Hepatic stellate cell (primary cell): ENCODE results near the gene CABP2.
"Not testable (repeated sequence)": the region's sequence is repeated elsewhere in the genome, so short reads cannot be mapped to it uniquely, and the experiment has no call there.

Experiments used
- DNase-seq: peaks from one replicate; pipeline ENCODE4 v3.0.0; 2011; ENCODE audit warnings: low spot score

Gene CABP2

DNA sequence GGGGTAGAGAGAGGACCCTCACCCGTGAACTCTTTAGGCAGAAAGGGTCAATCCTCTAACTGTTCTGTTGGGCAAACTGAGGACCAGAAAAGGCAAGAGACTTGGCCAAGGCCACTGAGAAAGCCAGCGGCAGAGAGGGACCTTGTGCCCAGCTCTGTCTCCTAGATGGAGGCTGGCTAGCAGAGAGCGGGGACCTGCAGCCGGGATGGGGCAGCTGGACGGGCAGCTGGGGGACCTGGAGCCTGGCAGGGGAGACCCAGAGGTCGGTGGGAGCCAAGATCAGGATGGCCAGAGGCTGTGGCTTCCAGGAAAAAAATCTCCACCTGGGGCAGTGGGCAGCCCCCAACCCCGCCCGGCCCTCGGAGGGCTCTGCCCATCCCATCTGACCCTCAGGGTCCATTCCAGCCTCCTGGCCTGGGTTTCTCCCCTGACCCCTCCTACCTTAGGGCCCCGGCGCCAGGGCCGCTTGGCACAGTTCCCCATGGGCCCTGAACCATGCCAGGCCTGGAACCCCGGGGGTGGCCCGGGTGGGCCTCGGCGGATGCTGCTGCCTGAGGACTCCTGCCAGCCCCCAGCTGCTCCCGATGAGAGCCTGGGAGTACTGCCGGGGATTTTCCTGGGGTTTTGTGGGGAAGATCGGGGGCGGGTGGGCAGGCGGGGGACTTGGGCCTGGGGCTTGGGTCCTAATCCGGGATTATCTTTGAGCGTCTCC, at the start of gene CABP2:
Gene CABP2 (minus strand): TSS at position 603 of the 712 bp plus-strand sequence. CDS start 120 bp downstream, at position 483.
- DNase-seq = no peak

DNA sequence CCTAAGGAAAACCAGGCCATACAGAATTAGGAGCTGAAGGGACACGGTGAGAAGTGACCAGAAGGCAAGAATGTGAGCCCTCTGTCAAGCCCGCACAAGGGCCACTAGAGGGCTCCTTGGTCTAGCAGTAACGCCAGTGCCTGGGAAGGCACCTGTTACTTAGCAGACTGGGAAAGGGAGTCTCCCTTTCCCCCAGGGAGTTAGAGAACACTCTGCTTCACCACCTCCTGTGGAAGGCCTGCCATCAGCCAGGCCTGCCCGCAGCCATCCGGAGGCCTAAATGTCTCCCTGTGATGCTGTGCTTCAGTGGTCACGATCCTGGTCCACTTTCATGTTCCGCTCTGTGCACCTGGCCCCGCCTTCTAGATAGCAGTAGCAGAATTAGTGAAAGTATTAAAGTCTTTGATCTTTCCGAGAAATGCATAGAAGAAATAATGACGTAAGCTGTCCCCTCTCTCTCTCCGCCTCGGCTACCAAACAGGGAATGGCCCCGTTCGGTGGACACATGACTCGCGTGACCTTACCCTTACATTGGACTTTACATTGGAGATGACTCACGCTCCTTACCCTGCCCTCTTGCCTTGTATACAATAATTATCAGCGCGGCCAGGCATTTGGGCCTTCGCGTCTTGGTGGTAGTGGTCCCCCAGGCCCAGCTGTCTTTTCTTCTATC, 49.6 kb upstream of the CABP2 start:
- no peak for DNase-seq

DNA sequence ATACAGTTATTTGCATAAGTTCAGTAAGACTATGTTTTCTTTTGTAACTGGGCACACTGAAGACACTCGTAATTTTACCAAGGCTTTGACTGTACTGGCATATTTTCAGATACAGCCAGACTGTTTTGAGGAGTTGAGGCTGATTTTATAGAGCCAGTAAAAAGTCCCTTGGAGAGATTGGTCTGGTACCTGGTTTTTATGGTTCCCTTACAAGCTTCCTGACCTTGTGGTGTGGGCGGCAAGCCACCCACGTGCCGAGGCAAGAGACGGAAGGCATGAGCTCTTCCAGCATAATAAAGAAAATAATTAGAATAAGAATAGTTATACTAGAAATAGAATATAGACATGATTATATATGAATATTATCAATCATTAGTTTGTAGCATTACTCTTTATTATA, 49.1 kb upstream of the CABP2 start:
- no peak for DNase-seq

GRCh38 chr11:67571443-67571842, 48.2 kb upstream of the CABP2 start:
- no peak for DNase-seq

GRCh38 chr11:67564230-67564629, 41.0 kb upstream of the CABP2 start:
- DNase-seq = no peak

GRCh38 chr11:67563705-67564114, 40.5 kb upstream of the CABP2 start:
- DNase-seq = peak; percentile 52

GRCh38 chr11:67562963-67563704, 39.9 kb upstream of the CABP2 start:
- DNase-seq = no peak

DNA sequence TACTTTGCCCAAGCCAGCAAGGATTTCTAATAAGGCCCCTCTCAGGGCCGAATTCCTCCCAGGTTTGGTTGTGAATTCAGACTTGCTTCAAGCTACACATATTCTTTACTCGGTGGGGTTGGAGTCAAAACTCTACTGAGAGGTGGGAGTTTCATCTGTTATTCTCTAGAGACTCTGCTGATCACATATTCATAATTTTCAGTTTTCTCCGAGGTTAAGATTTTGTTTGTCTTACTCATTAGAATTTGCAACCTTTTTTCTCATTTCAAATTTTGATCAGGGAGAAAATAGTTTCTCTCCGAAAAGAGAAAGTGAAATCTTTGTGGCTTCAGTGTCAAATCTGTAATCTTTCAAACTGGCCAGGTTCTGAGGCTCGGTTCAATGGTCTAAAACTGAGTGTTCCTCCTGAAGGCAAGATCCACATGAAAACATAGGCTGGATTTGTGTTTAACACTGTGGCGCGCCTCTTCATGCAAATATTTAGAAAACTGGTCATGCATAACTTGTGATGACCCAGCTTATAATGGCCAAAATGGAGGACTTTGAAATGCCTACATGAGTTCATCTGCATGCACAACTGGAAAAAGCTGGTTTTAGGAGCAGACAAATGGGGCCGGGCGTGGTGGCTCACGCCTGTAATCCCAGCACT, 38.8 kb upstream of the CABP2 start:
- no peak for DNase-seq

DNA sequence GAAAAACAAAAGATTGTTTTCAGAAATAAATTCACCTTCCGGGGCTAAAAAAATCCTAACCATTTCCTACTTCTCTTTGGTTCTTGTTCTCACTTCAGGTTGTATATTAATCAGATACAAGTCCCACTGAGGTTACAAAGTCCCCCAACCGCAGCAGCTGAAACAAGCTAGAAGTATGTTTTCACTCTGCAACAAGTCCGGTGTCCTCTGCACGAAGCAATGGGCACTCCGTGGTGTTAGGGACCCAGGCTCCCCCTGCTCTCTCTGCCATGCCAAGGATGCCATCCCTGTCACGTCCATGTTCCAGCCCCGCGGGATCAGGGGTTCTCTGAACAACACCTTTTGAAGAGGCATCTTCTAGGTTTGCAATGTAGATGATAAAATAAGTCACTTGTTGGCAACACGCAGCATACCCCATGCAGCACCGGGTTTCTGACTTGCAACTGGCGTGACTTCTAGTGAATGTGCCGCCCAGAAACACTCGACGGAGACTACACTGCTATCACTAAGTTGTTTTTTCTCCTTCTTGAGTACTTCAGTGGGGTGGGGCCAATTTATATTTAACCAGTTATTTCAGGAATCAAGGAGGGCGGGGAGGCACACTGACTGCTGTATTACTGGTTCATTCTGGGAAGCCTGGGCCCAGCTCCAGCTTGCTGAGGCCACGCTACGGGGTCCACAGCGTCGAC, 35.0 kb upstream of the CABP2 start:
- peak; percentile 45 for DNase-seq

- DNase-seq = no peak
These were observed 33.0 kb upstream of the CABP2 start for GRCh38 chr11:67556244-67556643.

- DNase-seq = not testable (repeated sequence)
These were observed 28.5 kb upstream of the CABP2 start for GRCh38 chr11:67551697-67552096.

GRCh38 chr11:67551127-67551526, 27.9 kb upstream of the CABP2 start:
- no peak for DNase-seq

DNA sequence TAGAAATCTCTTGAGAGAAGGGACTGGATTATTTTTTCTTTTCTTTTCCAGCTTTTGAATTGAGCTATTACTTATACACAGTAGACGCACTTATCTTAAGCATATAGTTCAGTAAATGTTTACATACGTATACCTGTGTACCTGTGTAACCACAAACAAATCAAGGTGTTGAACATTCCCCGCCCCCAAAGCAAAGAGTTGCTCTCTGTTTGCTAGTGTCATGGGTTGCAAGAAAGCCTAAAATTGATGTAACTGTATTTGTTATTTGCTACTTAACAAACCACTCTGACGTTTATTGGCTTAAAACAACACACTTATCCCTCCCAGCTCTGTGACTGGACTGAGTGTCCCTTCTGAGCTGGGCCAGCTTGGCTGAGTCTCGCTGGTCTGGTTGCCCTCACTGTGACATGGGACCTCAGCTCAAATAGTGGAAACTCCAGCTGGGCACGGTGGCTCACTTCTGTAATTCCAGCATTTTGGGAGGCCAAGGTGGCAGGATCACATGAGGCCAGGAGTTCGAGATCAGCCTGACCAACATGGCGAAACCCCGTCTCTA, 25.4 kb upstream of the CABP2 start:
- no peak for DNase-seq

GRCh38 chr11:67548112-67548511, 24.9 kb upstream of the CABP2 start:
- DNase-seq = not testable (repeated sequence)

GRCh38 chr11:67545280-67545679, 22.0 kb upstream of the CABP2 start:
- DNase-seq = peak; percentile 37

GRCh38 chr11:67544616-67545242, 21.5 kb upstream of the CABP2 start:
- no peak for DNase-seq

DNA sequence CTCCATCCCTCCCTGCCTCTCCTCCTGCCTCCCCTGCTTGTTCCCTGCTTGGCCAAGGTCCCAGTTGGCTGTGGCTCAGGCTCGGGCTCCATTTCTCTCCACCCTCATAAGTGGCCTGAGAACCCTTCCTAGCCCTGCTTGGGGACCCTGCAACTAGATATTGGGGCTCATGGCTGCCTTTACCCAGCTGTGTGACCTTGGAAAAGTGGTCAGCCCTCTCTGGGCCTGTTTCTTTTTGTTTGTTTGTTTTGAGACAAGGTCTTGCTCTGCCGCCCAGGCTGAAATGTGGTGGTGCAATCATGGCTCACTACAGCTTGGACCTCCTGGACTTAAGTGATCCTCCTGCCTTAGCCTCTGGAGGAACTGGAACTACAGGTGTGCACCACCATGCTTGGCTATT, 20.3 kb upstream of the CABP2 start:
- DNase-seq = no peak

GRCh38 chr11:67542971-67543370, 19.7 kb upstream of the CABP2 start:
- DNase-seq = no peak

DNA sequence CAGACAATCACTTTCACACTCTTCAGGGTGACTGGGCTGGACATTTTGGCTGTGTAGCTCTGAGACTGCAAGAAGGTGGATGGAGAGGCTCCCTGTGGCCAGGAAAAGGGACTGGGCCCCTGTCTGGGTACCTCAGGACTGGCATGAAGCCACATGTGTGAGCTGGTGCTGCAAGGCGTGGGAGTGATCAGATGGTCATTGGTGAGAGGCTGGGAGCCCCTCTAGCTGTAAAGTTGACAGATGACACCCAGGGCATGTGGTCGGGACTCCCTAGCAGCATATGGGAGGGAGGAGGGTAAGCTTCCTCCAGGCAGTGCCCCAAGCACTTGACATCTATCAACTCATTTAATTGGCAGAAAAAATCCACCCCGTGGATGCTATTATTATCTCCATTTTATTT, 18.9 kb upstream of the CABP2 start:
- no peak for DNase-seq

DNA sequence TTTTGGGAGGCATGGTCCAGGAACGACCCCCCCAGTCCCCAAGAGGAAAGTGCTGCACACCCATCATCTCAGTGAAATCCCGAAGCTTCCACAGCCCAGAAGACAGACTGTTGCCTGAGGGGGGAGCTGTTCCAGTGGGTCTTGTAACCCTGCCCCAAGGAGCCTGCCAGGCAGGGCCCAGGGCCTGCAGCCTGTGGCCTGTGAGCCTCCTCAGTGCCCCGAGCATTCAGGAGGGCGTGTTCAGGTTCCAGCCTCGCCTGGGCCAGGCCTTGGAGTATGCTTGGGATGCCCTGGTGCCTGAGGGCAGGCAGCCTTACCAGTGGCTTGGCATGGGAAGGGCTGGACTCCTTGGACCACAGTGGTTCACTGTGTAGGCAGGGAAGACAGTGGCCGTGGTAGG, 18.0 kb upstream of the CABP2 start:
- no peak for DNase-seq

DNA sequence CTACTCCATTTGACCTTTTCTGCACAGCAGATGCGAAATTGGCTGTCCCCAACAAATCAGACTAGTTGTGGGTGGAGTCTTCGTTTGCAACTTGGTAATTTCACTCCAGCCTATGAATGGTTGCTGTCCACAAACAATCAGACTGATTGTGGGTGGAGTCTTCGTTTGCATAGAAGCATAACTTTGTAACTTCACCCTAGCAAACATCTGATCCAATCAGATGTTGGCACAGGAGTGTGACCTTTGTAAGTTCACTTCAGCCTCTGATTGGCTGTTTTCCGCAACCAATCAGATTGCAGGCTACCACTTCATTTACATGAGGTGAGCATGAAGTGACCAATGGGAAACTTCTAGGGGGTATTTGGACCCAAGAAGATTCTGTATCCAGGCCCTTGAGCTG, 16.3 kb upstream of the CABP2 start:
- DNase-seq = no peak
